OCI-LY7 (cell line): ENCODE results near the gene DMRTB1.

Source experiments
- EZH2phosphoT487 ChIP-seq: fragments of 200-600 bp; sonication (generic); IDR thresholded peaks from 2 replicates; pipeline ENCODE4 v1.6.1; 2018; ENCODE audit warnings: low read depth, borderline replicate concordance, mild to moderate bottlenecking, mixed run types, antibody characterized with exemption, low read length, moderate library complexity, mixed read lengths
- TF ChIP-seq, protein P1 (sequence below): fragments of 200-600 bp; sonication (generic); conservative IDR thresholded peaks from 2 replicates; pipeline ENCODE4 v1.5.1; 2014; ENCODE audit warnings: mild to moderate bottlenecking, antibody characterized with exemption, low read length, moderate library complexity, mixed read lengths

GRCh38 chr1:53461323-53462044, 2.3 kb downstream of the DMRTB1 start:
- TF ChIP-seq, protein P1, sequence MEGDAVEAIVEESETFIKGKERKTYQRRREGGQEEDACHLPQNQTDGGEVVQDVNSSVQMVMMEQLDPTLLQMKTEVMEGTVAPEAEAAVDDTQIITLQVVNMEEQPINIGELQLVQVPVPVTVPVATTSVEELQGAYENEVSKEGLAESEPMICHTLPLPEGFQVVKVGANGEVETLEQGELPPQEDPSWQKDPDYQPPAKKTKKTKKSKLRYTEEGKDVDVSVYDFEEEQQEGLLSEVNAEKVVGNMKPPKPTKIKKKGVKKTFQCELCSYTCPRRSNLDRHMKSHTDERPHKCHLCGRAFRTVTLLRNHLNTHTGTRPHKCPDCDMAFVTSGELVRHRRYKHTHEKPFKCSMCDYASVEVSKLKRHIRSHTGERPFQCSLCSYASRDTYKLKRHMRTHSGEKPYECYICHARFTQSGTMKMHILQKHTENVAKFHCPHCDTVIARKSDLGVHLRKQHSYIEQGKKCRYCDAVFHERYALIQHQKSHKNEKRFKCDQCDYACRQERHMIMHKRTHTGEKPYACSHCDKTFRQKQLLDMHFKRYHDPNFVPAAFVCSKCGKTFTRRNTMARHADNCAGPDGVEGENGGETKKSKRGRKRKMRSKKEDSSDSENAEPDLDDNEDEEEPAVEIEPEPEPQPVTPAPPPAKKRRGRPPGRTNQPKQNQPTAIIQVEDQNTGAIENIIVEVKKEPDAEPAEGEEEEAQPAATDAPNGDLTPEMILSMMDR, result no peak
- TF ChIP-seq EZH2phosphoT487, result no peak
